Glutamatergic neuron (in vitro differentiated cells): Measurements from ENCODE around the gene ZNF410. TPM values are rescaled to one million over a fixed set of nuclear protein-coding genes. Genes with fewer than 3 reads are reported as not detected.
A peak's percentile ranks its signal among the peaks of the same experiment; 100 is the strongest.
"Not testable (repeated sequence)": the region's sequence is repeated elsewhere in the genome, so short reads cannot be mapped to it uniquely, and the experiment has no call there.

Experiments used
- DNase-seq: peaks from one replicate; pipeline ENCODE4 v3.0.0; 2022
- H3K27ac Mint-ChIP-seq: one replicate; pipeline ENCODE4 v1.8.0; 2020; ENCODE audit warnings: mild to moderate bottlenecking, mixed read lengths, inconsistent platforms; ENCODE audit not compliant: unreplicated experiment
- H3K27me3 Mint-ChIP-seq: one replicate; pipeline ENCODE4 v1.8.0; 2020; ENCODE audit warnings: mild to moderate bottlenecking, moderate library complexity, mixed read lengths, inconsistent platforms; ENCODE audit not compliant: unreplicated experiment
- H3K36me3 Mint-ChIP-seq: one replicate; pipeline ENCODE4 v1.8.0; 2020; ENCODE audit warnings: mild to moderate bottlenecking, mixed read lengths, inconsistent platforms; ENCODE audit not compliant: unreplicated experiment
- H3K4me1 Mint-ChIP-seq: one replicate; pipeline ENCODE4 v1.8.0; 2020; ENCODE audit warnings: mild to moderate bottlenecking, low read depth, mixed read lengths, inconsistent platforms; ENCODE audit not compliant: unreplicated experiment
- H3K4me3 Mint-ChIP-seq: one replicate; pipeline ENCODE4 v1.8.0; 2020; ENCODE audit warnings: mild to moderate bottlenecking, mixed read lengths, inconsistent platforms; ENCODE audit not compliant: unreplicated experiment
- H3K9me3 Mint-ChIP-seq: one replicate; pipeline ENCODE4 v1.8.0; 2020; ENCODE audit warnings: mild to moderate bottlenecking, moderate library complexity, mixed read lengths, inconsistent platforms; ENCODE audit not compliant: unreplicated experiment
- total RNA-seq: library from RNA; stranded (reverse); fragmentation: NEBNext Ultra II Directional; extraction: Animal tissue kit (Norgen Biotek cat#: 25700); gene quantifications from one replicate; pipeline ENCODE4 v1.2.1, GENCODE V29; 2021; ENCODE audit not compliant: unreplicated experiment
- TF ChIP-seq, protein P1 (sequence below): fragments of 200-600 bp; sonication (generic); IDR thresholded peaks from one replicate; pipeline ENCODE4 v1.5.0; 2021; ENCODE audit not compliant: partially characterized antibody, unreplicated experiment

Gene ZNF410
- total RNA-seq, 1 donor from 2014 or later: 50.7 TPM

DNA sequence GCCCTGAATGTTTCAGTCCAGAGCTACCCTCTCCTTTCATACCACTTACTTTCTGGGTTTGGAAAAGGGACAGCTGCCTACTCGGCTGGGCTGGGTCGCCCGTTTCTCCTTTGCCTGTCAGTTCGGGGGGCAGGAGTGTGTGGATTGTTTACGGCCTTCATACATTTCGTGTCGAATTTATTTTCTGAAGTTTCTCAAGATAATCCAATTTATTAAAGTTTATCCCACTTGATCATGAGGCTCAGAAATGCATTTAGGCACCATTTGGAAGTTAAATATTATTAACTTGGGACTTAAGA lies 608 bp downstream of the ZNF410 start:
- peak overlapping the region; percentile 96 for H3K4me3 Mint-ChIP-seq
- peaks cover 11% of the 10 kb centered on the region for H3K4me1 Mint-ChIP-seq
- H3K27me3 Mint-ChIP-seq: peaks cover 2% of the 10 kb centered on the region
- TF ChIP-seq, protein P1, sequence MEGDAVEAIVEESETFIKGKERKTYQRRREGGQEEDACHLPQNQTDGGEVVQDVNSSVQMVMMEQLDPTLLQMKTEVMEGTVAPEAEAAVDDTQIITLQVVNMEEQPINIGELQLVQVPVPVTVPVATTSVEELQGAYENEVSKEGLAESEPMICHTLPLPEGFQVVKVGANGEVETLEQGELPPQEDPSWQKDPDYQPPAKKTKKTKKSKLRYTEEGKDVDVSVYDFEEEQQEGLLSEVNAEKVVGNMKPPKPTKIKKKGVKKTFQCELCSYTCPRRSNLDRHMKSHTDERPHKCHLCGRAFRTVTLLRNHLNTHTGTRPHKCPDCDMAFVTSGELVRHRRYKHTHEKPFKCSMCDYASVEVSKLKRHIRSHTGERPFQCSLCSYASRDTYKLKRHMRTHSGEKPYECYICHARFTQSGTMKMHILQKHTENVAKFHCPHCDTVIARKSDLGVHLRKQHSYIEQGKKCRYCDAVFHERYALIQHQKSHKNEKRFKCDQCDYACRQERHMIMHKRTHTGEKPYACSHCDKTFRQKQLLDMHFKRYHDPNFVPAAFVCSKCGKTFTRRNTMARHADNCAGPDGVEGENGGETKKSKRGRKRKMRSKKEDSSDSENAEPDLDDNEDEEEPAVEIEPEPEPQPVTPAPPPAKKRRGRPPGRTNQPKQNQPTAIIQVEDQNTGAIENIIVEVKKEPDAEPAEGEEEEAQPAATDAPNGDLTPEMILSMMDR: no peak
- no peaks in the 10 kb centered on the region for H3K36me3 Mint-ChIP-seq
- no peak for DNase-seq
- H3K27ac Mint-ChIP-seq: peak overlapping the region; percentile 87
- peaks cover 2% of the 10 kb centered on the region for H3K9me3 Mint-ChIP-seq

DNA sequence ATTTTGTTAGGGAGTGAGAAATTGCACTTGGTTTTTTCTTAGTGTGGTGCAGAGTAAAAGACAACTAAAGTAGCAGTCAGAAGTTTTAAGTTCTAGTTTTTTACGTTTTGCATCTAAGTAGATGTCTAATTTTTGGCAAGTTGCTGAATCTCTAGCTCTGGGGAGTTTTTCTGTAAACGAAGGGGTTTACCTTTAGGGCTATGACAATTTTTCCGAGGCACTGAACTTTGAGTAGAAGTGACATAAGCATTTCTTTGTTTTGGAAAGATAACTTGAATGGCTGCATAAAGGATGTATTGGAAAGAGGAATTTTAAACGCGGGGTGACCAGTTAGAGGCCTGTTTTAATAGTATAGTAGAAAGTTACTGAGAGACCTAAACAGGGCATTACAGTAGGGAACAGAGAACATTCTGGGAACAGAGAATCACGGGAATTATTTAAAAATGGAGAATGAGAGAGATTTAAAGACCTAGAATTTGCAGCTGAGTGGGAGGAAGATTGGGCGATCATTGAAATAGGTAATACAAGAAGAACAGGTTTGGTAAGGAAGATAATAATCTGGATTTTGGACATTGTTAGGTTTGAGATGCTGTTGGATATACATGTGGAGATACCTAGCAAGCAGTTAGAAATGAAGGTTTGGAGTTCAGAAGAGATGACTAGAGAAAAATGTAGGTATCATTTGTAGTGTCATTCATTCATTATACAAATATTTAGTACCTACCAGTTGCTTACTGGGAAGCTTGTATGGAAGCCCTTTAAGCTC lies 1.2 kb downstream of the ZNF410 start:
- peaks cover 2% of the 10 kb centered on the region for H3K9me3 Mint-ChIP-seq
- H3K36me3 Mint-ChIP-seq: no peaks in the 10 kb centered on the region
- peak overlapping the region; percentile 96 for H3K4me3 Mint-ChIP-seq
- peak overlapping the region; percentile 87 for H3K27ac Mint-ChIP-seq
- no peak for DNase-seq
- peaks cover 11% of the 10 kb centered on the region for H3K4me1 Mint-ChIP-seq
- peaks cover 2% of the 10 kb centered on the region for H3K27me3 Mint-ChIP-seq
- TF ChIP-seq, protein P1: no peak

DNA sequence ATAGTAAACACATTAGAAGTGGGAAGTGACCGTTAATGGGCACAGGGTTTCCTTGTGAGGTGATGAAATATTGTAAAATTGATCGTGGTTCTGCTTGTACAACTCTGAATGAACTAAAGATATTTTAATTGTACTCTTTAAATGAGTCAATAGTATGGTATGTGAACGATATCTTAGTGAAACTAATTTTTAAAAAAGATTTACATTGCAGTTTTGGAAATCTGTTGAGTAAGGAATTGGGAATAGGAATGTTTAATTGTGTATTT lies 1.7 kb downstream of the ZNF410 start:
- no peak overlapping the region for H3K27ac Mint-ChIP-seq
- TF ChIP-seq, protein P1: no peak
- DNase-seq: no peak
- peaks cover 2% of the 10 kb centered on the region for H3K9me3 Mint-ChIP-seq
- peak overlapping the region; percentile 96 for H3K4me3 Mint-ChIP-seq
- peaks cover 2% of the 10 kb centered on the region for H3K27me3 Mint-ChIP-seq
- peaks cover 11% of the 10 kb centered on the region for H3K4me1 Mint-ChIP-seq
- H3K36me3 Mint-ChIP-seq: no peaks in the 10 kb centered on the region

DNA sequence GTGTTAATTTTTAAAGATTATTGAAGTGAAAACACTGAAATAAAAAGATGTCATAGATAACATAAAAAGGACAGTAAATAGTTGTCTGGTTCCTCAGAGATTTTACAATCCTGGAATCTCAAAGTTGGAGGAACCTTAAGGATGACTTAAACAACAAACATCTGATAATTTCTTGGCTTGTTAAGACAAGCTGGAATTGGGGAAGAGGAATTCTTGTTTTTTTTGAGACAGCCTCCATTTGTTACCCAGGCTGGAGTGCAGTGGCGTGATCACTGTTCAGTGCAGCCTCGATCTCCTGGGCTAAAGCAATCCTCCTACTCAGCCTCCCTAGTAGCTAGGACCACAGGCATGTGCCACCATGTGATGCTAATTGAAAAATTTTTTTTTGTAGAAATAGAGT lies 2.3 kb downstream of the ZNF410 start:
- Mint-ChIP-seq H3K27ac (no peak overlapping the region), H3K4me3 (no peak overlapping the region)

DNA sequence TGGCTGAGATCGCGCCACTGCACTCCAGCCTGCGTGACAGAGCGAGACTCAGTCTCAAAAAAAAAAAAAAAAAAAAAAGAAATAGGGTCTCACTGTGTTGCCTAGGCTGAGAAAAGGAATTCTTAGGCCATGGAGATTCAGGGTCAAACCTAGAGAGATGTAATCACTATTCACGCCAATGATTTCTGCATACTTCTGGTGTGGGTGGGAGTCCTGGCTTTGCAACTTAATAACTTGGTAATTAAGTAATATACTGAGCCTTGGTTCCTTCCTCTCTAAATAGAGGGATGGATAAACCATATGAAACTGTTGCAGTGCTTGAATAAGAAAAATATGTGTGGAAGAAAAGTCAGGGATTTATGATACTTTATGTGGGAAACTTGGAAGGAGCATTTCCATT lies 2.7 kb downstream of the ZNF410 start:
- peaks cover 2% of the 10 kb centered on the region for H3K9me3 Mint-ChIP-seq
- H3K4me1 Mint-ChIP-seq: peaks cover 11% of the 10 kb centered on the region
- no peaks in the 10 kb centered on the region for H3K36me3 Mint-ChIP-seq
- no peak for DNase-seq
- H3K4me3 Mint-ChIP-seq: no peak overlapping the region
- H3K27me3 Mint-ChIP-seq: peaks cover 2% of the 10 kb centered on the region
- no peak overlapping the region for H3K27ac Mint-ChIP-seq
- TF ChIP-seq, protein P1: no peak

More for the DNA sequence above, 2.3 kb downstream of the ZNF410 start:
- Mint-ChIP-seq H3K4me1 (peaks cover 11% of the 10 kb centered on the region), H3K27me3 (peaks cover 2% of the 10 kb centered on the region), H3K9me3 (peaks cover 2% of the 10 kb centered on the region), H3K36me3 (no peaks in the 10 kb centered on the region)
- TF ChIP-seq, protein P1: no peak
- no peak for DNase-seq

DNA sequence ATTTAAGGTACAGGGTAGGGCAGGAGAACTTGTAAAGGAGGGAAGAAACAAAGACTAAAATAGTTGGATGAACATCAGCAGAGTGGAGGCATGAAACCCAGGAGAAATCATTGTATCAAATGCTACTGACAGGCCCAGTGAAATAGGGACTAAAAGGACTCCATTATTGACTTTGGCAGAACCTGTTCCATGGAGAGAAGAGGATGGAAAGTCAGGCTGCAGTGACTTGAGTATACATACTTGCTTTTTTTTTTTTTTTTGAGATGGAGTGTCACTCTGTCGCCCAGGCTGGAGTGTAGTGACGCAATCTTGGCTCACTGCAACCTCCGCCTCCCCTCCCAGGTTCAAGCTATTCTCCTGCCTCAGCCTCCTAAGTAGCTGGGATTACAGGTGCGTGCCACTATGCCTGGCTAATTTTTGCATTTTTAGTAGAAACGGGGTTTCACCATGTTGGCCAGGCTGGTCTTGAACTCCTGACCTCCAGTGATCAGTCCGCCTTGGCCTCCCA lies 7.6 kb downstream of the ZNF410 start:
- H3K36me3 Mint-ChIP-seq, H3K4me1 Mint-ChIP-seq, DNase-seq, H3K27me3 Mint-ChIP-seq, H3K4me3 Mint-ChIP-seq, H3K9me3 Mint-ChIP-seq, H3K27ac Mint-ChIP-seq: not testable (repeated sequence)
